Measurements from ENCODE around the gene KRT40.

DNA sequence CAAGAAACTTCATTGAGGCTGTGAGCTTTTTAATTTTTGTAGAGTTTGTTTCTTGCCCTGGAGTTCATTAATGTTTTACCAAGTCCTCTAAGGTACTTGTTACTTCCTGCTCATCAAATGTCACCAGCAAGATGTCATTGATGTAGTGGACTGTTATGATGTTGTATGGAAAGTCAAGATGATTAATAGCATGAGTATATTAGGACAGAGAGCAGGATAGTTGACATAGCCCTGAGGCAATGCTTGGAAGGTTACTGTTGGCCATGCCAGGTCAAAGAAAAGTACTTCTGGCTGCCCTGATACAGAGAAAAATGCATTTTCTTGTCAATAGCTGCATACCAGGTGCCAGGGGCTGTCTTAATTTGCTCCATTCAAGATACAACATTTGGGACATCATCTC lies 36.2 kb upstream of the KRT40 start:
- TF ChIP-seq, protein P1, sequence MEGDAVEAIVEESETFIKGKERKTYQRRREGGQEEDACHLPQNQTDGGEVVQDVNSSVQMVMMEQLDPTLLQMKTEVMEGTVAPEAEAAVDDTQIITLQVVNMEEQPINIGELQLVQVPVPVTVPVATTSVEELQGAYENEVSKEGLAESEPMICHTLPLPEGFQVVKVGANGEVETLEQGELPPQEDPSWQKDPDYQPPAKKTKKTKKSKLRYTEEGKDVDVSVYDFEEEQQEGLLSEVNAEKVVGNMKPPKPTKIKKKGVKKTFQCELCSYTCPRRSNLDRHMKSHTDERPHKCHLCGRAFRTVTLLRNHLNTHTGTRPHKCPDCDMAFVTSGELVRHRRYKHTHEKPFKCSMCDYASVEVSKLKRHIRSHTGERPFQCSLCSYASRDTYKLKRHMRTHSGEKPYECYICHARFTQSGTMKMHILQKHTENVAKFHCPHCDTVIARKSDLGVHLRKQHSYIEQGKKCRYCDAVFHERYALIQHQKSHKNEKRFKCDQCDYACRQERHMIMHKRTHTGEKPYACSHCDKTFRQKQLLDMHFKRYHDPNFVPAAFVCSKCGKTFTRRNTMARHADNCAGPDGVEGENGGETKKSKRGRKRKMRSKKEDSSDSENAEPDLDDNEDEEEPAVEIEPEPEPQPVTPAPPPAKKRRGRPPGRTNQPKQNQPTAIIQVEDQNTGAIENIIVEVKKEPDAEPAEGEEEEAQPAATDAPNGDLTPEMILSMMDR (IDR thresholded peaks at IDR 0.05): no peak
- TF ChIP-seq POLR2AphosphoS5 (IDR thresholded peaks at IDR 0.05; ENCODE audit: low read depth, low read length) (no peak), TCF7L2 (IDR thresholded peaks at IDR 0.05; ENCODE audit: low read depth, low read length) (no peak), SIN3A (IDR thresholded peaks at IDR 0.05; ENCODE audit: borderline replicate concordance, insufficient read depth, low read depth, low read length) (no peak)
